Activated naive CD4-positive, alpha-beta T cell treated with anti-CD3 and anti-CD28 coated beads, Interleukin-2, amount 50 U/mL, for 24 hours (primary cell): ENCODE results near the gene BRI3.
A peak's percentile ranks its signal among the peaks of the same experiment; 100 is the strongest.

Experiments used
- H3K27ac Mint-ChIP-seq: one replicate; pipeline ENCODE4 v1.8.0; 2021; ENCODE audit warnings: mild to moderate bottlenecking, mixed read lengths
- H3K27me3 Mint-ChIP-seq: one replicate; pipeline ENCODE4 v1.8.0; 2021; ENCODE audit warnings: mixed read lengths
- H3K36me3 Mint-ChIP-seq: one replicate; pipeline ENCODE4 v1.8.0; 2021; ENCODE audit warnings: mixed read lengths
- H3K4me1 Mint-ChIP-seq: one replicate; pipeline ENCODE4 v1.8.0; 2021; ENCODE audit warnings: mixed read lengths
- H3K4me3 Mint-ChIP-seq: one replicate; pipeline ENCODE4 v1.8.0; 2021; ENCODE audit warnings: mild to moderate bottlenecking, mixed read lengths
- H3K9me3 Mint-ChIP-seq: one replicate; pipeline ENCODE4 v1.8.0; 2021; ENCODE audit warnings: mixed read lengths

The BRI3 gene

DNA sequence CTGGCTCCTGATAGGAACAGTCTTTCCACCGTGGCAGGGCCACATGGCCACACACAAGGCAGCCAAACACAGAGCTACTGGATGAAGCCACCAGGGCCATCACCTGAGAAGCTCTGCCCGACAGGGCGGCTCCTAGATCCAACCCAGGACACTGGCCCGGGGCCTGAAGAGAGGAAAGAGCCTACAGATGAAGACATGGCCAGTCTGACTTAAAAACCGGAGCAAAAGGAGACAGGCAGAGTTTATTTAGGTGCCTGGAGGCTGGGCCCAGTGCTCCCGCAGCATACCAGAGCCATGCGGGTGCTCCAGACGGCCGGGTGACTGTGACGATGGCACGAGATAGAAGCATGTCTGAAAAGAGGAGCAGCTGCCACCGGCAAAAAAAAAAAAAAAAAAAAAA lies 33.3 kb upstream of the BRI3 start:
- no peaks in the 10 kb centered on the region for H3K27me3 Mint-ChIP-seq
- H3K27ac Mint-ChIP-seq: peak overlapping the region; percentile 89
- peak overlapping the region; percentile 20 for H3K4me3 Mint-ChIP-seq
- peaks cover 57% of the 10 kb centered on the region for H3K4me1 Mint-ChIP-seq
- H3K9me3 Mint-ChIP-seq: no peaks in the 10 kb centered on the region
- peaks cover 3% of the 10 kb centered on the region for H3K36me3 Mint-ChIP-seq

DNA sequence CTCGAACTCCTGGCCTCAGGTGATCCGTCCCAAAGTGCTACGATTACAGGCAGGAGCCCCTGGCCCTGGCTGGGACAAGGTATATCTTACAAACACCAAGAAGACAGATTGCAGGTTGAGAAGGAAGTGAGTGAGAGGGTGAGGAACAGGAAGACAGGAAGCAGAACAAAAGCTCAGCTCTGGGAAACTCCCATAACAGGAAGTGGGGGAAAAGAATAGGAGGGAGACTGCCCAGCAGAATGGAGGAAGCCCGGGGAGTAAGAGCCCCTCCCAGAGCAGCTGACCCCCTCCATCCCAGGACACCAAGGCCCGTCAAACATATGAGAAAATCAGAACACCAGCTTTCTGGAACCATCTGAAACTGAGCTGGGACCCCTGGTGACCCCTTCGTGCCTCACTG lies 32.4 kb upstream of the BRI3 start:
- Mint-ChIP-seq H3K27me3 (no peaks in the 10 kb centered on the region), H3K36me3 (peaks cover 3% of the 10 kb centered on the region), H3K4me1 (peaks cover 61% of the 10 kb centered on the region), H3K9me3 (no peaks in the 10 kb centered on the region), H3K27ac (peak overlapping the region; percentile 99), H3K4me3 (peak overlapping the region; percentile 70)

DNA sequence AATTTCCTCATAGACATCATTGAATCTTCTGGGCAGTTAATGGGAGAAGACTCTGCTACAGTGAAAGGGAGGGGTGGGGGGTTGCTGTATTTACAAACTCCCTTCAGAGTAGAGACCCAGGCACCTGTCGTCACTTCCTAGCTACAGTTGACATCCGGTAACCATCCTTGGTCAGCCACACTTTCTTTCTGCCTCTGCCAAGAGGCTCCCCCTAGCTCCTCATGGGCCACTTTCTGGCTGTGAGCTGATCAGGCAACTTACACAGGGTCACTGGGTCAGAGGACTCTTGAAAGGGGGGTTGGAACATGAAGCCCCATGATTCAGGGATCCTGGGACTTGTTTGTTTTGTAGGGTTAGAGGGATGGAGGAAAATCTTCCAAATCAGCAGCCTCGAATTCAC lies 30.7 kb upstream of the BRI3 start:
- no peaks in the 10 kb centered on the region for H3K27me3 Mint-ChIP-seq
- H3K27ac Mint-ChIP-seq: peak overlapping the region; percentile 96
- H3K36me3 Mint-ChIP-seq: peaks cover 6% of the 10 kb centered on the region
- peak overlapping the region; percentile 96 for H3K4me3 Mint-ChIP-seq
- peaks cover 65% of the 10 kb centered on the region for H3K4me1 Mint-ChIP-seq
- no peaks in the 10 kb centered on the region for H3K9me3 Mint-ChIP-seq

DNA sequence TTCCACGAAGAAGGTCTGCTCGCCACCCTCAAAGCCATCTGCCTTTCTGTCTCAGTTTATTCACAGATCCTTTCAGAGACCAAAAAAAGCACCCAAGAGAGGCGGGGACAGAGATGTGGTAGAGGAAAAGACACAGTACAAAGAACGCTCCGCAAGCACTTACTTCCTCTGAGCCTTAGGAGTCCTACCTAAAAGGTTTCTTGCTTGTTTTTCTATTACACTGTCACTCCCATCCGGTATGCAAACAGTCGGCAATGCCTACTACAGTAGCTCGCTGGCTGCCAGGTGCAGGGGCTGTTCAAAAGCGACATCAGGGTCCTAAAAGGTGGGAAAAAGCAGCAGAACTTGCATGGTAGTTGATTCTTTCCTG lies 30.3 kb upstream of the BRI3 start:
- peaks cover 65% of the 10 kb centered on the region for H3K4me1 Mint-ChIP-seq
- H3K9me3 Mint-ChIP-seq: no peaks in the 10 kb centered on the region
- H3K36me3 Mint-ChIP-seq: peaks cover 6% of the 10 kb centered on the region
- H3K27ac Mint-ChIP-seq: peak overlapping the region; percentile 96
- H3K4me3 Mint-ChIP-seq: peak overlapping the region; percentile 96
- H3K27me3 Mint-ChIP-seq: no peaks in the 10 kb centered on the region

DNA sequence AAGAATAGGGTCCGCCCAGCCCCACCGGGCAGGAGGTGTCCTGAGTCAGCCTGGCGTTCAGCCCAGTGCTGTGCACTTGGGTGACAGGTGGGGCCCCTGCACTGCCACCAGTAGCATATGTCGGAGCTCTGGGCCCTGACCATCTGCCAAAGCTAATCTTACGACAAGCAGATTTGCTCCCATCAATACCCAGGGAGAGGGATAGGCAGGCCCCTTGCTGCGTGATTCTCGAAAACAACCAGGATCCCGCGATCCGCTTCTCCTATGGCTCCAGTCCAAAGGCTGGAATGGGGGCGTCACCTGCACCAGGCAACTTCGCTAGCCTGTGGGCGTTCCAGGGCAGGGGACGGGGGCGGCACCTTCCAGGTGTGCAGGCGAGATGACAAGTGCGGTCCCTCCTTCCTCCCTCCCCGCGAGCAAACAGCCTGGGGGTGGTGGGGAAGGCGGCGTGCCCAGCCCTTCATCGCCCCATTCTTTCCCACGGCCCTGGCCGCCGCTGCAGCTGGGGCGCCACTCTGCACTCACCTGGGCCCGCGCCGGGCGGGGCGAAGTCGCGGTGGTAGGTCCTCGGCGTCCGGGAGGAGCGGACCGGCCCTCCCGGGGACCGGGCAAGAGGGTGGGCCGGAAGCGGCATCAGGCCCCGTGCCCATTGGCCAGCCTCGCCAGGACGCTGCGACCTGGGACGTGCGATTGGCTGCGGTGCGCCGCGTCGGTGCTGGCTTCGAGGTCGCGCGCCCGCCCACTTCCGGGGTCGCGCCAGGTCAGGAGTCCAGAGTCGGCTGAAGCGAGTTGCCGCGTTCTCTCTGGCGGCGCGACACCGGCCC lies 29.7 kb upstream of the BRI3 start, which contains the start of gene TECPR1:
TECPR1 (minus strand) TSS at position 632 of the 824 bp plus-strand sequence. CDS start 6,086 bp downstream, outside the sequence.
- Mint-ChIP-seq H3K4me3 (peak within 1 kb of the TSS; percentile 96), H3K27me3 (no peaks in the 10 kb centered on the region), H3K36me3 (peaks cover 7% of the 10 kb centered on the region), H3K27ac (peak within 1 kb of the TSS; percentile 96), H3K4me1 (peaks cover 71% of the 10 kb centered on the region), H3K9me3 (no peaks in the 10 kb centered on the region)

DNA sequence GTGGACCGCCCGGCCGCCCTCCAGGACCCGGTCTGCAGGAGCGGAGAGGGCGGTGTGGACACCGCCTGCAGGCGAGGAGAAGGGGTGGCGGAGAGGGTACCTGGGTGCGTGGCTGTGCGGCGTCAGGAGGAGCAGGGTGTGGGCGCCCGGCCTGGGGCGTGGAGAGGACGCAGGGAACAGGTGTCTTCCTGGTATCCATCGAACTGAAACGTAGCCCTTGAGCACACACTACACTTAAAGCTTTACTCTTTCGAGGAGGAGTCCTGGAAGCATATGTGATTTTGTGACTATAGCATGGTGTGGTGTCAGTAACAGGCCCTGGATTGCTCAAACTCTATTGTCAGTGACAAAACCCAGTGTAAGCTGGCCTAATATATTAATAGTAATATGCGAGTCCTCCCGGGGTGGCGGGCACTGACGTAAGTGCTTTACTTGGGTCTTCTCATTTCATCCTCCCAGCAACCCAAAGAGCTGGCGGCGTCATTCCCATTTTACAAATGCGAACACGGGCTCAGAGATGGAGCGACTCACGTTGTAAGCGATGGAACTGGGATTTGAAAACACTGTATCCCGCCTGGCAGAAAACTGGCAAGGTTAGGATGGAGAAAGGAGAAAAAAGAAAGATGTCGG lies 28.9 kb upstream of the BRI3 start:
- Mint-ChIP-seq H3K4me1 (peaks cover 68% of the 10 kb centered on the region), H3K27me3 (no peaks in the 10 kb centered on the region), H3K9me3 (no peaks in the 10 kb centered on the region), H3K4me3 (peak overlapping the region; percentile 96), H3K36me3 (peaks cover 11% of the 10 kb centered on the region), H3K27ac (peak overlapping the region; percentile 94)

DNA sequence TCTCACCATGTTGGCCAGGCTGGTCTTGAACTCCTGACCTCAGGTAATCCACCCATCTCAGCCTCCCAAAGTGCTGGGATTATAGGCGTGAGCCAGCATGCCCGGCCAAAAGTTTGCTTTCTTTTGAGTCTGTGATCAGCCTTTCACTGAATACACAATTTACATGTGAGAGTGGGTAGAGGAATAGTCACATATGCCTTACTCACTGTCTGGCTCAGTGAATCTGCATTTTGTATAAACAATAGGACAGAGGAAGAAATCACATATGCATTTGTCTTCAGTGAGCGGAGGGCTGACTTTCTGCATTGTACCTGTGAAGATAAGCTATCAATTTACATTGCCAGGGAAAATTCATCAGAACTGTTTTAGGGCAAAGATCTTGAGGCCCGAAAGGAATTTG lies 27.0 kb upstream of the BRI3 start:
- Mint-ChIP-seq H3K4me1 (peaks cover 48% of the 10 kb centered on the region), H3K27ac (peak overlapping the region; percentile 89), H3K9me3 (no peaks in the 10 kb centered on the region), H3K36me3 (peaks cover 11% of the 10 kb centered on the region), H3K27me3 (no peaks in the 10 kb centered on the region), H3K4me3 (no peak overlapping the region)

DNA sequence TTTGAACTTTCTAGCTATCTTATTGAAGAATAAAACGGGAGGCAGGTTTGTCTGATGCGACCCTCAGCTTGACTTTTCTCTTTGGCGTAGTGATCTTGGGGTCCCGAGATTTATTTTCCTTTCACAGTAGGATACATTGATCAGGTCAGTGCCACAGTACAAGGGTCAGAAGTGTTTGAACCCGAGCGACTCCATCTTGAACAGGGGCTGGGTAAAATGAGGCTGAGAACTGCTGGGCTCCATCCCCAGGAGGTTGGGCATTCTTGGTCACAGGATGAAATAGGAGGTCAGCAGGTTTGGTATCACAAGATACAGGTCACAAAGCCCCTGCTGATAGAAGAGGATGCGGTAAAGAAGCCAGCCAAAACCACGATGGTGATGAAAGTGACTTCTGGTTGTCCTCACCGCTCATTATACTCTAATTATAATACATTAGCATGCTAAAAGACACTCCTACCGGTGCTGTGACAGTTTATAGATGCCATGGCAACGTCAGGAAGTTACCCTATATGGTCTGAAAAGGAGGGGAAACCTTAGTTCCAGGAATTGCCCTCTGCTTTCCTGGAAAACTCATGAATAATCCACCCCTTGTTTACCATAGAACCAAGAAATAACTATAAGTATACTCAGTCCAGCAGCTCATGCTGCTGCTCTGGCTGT lies 26.4 kb upstream of the BRI3 start:
- Mint-ChIP-seq H3K36me3 (peaks cover 11% of the 10 kb centered on the region), H3K27ac (peak overlapping the region; percentile 89), H3K4me3 (no peak overlapping the region), H3K4me1 (peaks cover 42% of the 10 kb centered on the region), H3K9me3 (no peaks in the 10 kb centered on the region), H3K27me3 (no peaks in the 10 kb centered on the region)

DNA sequence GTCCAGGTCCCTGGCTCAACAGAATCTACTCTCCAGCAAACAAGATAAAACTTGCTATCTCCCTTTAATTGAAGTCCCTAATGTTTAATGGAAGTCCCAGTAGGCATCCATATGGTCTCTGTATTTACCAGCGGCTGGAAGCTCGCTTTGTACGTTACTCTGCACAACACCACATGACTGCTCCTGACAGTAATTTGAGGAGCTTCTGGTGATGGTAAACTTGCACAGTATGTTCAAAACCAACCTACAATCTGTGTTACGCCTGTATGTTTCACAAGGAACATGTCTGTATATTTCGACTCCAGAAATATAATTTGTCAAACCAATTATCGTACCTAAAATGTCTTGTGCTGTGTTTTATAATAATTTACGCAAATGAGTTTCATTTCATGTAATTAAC lies 25.1 kb upstream of the BRI3 start:
- H3K27ac Mint-ChIP-seq: peak overlapping the region; percentile 46

DNA sequence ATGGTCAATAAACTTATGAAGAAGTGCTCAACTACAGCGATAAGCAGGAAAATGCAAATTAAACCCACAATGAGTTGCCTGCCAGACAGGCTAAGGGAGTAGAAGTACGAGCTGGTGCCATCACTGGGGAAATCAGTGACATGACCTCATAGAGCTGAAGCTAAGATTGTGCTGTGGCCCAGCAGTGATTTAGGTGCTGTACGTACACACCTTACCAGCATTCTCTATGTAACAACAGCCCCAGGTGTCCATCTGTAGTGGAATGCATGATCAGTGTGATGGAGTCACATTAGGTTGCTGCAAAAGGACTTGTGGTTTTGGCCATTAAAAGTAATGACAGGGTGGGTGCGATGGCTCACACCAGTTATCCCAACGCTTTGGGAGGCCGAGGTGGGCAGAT lies 23.8 kb upstream of the BRI3 start:
- Mint-ChIP-seq H3K4me1 (peaks cover 28% of the 10 kb centered on the region), H3K4me3 (no peak overlapping the region), H3K36me3 (peaks cover 16% of the 10 kb centered on the region), H3K9me3 (no peaks in the 10 kb centered on the region), H3K27ac (no peak overlapping the region), H3K27me3 (no peaks in the 10 kb centered on the region)

More for the DNA sequence above, 25.1 kb upstream of the BRI3 start:
- Mint-ChIP-seq H3K36me3 (peaks cover 13% of the 10 kb centered on the region), H3K4me1 (peaks cover 33% of the 10 kb centered on the region), H3K9me3 (no peaks in the 10 kb centered on the region), H3K27me3 (no peaks in the 10 kb centered on the region), H3K4me3 (no peak overlapping the region)

DNA sequence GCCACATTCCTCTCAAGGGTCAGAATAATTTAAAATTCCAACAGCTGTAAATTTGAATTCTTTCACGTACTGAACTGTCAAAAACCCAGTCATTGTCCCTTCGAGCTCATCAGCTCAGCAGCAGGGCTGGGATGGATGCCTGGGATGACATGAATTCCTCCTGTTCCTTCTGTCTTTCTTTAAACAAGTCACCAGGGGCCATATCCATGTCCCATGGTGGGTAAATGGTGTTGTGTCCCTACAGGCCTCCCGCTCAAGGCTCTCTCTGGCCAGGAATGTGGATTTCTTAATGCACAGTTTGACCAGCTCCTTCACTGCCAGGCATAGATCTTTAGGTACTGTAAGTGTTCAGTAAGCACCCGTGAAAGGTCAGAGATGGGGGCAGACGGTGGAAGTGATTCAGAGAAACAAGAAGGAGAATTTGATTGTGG lies 15.6 kb upstream of the BRI3 start:
- H3K4me1 Mint-ChIP-seq: peaks cover 11% of the 10 kb centered on the region
- peaks cover 6% of the 10 kb centered on the region for H3K36me3 Mint-ChIP-seq
- no peaks in the 10 kb centered on the region for H3K9me3 Mint-ChIP-seq
- H3K27ac Mint-ChIP-seq: no peak overlapping the region
- H3K27me3 Mint-ChIP-seq: no peaks in the 10 kb centered on the region
- no peak overlapping the region for H3K4me3 Mint-ChIP-seq

DNA sequence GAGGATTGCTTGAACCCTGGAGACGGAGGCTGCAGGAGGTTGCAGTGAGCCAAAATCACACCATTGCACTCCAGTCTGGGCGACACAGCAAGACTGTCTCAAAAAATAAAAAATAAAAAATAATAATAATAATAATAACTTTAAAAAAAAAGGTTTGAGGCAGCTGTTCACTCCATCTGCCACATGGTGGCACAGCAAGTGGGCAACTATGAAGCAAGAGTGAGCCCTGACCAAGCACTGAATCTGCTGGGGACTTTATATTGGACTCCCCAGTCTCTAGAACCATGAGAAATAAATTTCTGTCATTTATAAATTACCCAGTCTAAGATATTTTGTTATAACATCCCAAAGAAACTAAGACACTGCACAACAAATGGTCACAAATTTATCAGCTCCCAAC lies 14.6 kb upstream of the BRI3 start:
- no peaks in the 10 kb centered on the region for H3K27me3 Mint-ChIP-seq
- peaks cover 1% of the 10 kb centered on the region for H3K36me3 Mint-ChIP-seq
- H3K4me3 Mint-ChIP-seq: no peak overlapping the region
- H3K9me3 Mint-ChIP-seq: no peaks in the 10 kb centered on the region
- H3K27ac Mint-ChIP-seq: no peak overlapping the region
- peaks cover 11% of the 10 kb centered on the region for H3K4me1 Mint-ChIP-seq

DNA sequence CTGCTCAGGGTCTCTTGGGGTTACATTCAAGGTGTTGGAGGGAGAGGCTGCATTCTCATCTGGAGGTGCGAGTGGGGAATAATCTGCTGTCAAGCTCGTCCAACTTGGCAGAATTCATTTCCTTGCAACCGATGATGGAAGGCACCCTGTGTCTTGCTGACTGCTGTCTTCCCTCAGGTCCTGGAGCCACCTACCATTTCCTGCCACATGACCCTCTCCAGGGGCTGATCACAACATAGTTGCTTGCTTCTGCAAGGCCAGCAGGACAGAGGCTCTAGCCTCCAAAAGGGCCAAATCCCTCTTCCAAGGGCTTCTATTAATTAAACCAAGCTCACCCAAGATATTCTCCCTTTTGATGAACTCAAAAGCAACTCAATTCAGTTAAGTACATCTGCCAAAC lies 14.2 kb upstream of the BRI3 start:
- Mint-ChIP-seq H3K4me3 (no peak overlapping the region), H3K27me3 (no peaks in the 10 kb centered on the region), H3K27ac (no peak overlapping the region), H3K36me3 (peaks cover 1% of the 10 kb centered on the region), H3K9me3 (no peaks in the 10 kb centered on the region), H3K4me1 (peaks cover 11% of the 10 kb centered on the region)

DNA sequence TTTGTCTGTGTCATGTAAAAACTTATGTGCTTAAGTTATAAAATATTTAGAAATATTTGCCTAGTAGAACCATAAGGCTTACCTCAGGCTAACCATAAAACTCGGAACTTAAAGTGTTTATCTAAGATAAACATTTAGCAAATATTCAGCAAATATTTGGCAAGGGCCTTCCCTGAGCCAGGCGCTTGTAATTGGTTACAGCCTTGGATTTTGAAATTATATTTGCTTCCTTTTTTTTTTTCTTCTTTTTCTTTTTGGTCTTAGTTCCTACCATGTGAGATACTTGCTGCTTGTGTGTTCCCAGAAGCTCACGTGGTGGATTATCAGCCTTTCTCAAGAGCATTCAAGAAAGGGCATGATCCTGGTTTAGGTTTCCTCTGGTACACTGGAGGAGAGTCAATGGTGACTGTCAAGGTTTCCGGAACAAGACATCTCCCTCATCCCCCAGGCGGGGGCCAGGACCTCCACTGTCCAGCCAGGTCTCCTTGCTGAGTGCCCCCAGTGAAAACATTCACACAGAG lies 5.2 kb upstream of the BRI3 start:
- Mint-ChIP-seq H3K4me1 (no peaks in the 10 kb centered on the region), H3K36me3 (no peaks in the 10 kb centered on the region), H3K4me3 (no peak overlapping the region), H3K27ac (no peak overlapping the region), H3K27me3 (no peaks in the 10 kb centered on the region), H3K9me3 (no peaks in the 10 kb centered on the region)

DNA sequence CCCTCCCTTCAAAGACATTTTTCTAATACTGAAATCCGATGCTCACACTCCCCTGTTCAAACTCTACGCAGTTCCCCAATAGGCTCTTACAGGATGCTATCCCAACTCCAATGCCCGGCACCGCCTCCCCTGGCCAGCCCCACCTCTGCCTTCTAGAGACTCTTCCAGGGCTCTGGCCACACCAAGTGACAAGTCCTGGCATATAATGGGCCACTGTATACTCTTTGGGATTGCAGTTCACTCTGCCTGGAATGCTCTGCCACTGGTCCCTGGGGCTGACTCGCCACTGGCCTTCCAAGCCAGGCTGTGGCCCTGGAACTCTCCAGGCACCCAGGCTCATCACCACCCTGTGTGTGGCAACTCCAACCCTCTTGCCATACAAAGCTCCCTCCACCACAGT lies 3.1 kb upstream of the BRI3 start:
- Mint-ChIP-seq H3K27ac (no peak overlapping the region), H3K4me3 (no peak overlapping the region), H3K4me1 (peaks cover 12% of the 10 kb centered on the region), H3K27me3 (no peaks in the 10 kb centered on the region), H3K36me3 (no peaks in the 10 kb centered on the region), H3K9me3 (no peaks in the 10 kb centered on the region)

DNA sequence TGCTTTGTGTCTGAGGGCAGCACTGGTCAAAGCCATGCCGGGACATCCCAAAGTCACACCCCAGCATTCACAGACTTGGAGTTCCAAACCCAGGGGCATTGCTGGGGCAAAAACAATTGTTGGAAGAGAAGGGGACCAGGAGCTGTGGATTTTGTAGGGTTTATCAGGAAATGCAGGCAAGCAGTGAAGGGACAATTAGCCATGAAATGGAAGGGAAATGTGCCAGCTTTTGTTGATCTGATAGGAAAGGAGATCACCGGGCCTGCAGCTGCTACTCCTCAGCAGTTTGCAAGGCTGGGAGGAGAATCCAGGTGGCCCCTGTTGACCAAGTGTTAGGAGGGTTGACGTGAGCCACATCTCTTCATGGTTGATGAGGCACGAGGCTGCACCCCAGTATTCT lies 2.5 kb upstream of the BRI3 start:
- peak overlapping the region; percentile 19 for H3K4me3 Mint-ChIP-seq

More for the DNA sequence above, 2.5 kb upstream of the BRI3 start:
- H3K27me3 Mint-ChIP-seq: no peaks in the 10 kb centered on the region
- H3K27ac Mint-ChIP-seq: no peak overlapping the region
- H3K4me1 Mint-ChIP-seq: peaks cover 16% of the 10 kb centered on the region
- H3K9me3 Mint-ChIP-seq: no peaks in the 10 kb centered on the region
- H3K36me3 Mint-ChIP-seq: no peaks in the 10 kb centered on the region
